GM12878 (cell line): ENCODE results near the gene CD53. TPM values are rescaled to one million over a fixed set of nuclear protein-coding genes. Genes with fewer than 3 reads are reported as not detected.
A peak's percentile ranks its signal among the peaks of the same experiment; 100 is the strongest.

Source experiments
- BCL3 ChIP-seq: IDR thresholded peaks from 2 replicates; pipeline ENCODE4 v1.6.1; 2011; ENCODE audit warnings: borderline replicate concordance, low read depth, mild to moderate bottlenecking, moderate library complexity, low read length; ENCODE audit not compliant: insufficient read depth, poor library complexity, severe bottlenecking
- BCLAF1 ChIP-seq: fragments of 450-650 bp; IDR thresholded peaks from 2 replicates; pipeline ENCODE4 v1.6.1; 2017; ENCODE audit warnings: antibody characterized with exemption, mild to moderate bottlenecking, moderate library complexity
- CBX3 ChIP-seq: fragments of 200-600 bp; sonication (generic); IDR thresholded peaks from 2 replicates; pipeline ENCODE4 v1.6.1; 2016; ENCODE audit warnings: low read depth, borderline replicate concordance
- CBX5 ChIP-seq: sonication (generic); IDR thresholded peaks from 2 replicates; pipeline ENCODE4 v1.6.1; 2016; ENCODE audit warnings: low read depth, moderate library complexity, mild to moderate bottlenecking, inconsistent platforms
- E2F4 ChIP-seq: IDR thresholded peaks from 2 replicates; pipeline ENCODE4 v1.6.1; 2012; ENCODE audit warnings: low read depth, low read length, improper control_type of control experiment
- FOXK2 ChIP-seq: fragments of 450-650 bp; IDR thresholded peaks from 2 replicates; pipeline ENCODE4 v1.6.1; 2017; ENCODE audit warnings: mild to moderate bottlenecking, moderate library complexity
- FOXM1 ChIP-seq: IDR thresholded peaks from 2 replicates; pipeline ENCODE4 v1.6.1; 2012; ENCODE audit warnings: low read depth, mild to moderate bottlenecking, inconsistent platforms, low read length, moderate library complexity
- HDAC2 ChIP-seq: fragments of 200-600 bp; sonication (generic); IDR thresholded peaks from 2 replicates; pipeline ENCODE4 v1.6.1; 2017
- IKZF2 ChIP-seq, 2 experiments: fragments of 450-650 bp; IDR thresholded peaks; 2 replicates each; pipeline ENCODE4 v1.6.1; 2017; ENCODE audit warnings: mild to moderate bottlenecking in 2 of 2, moderate library complexity in 2 of 2
- IRF5 ChIP-seq: fragments of 450-650 bp; IDR thresholded peaks from 2 replicates; pipeline ENCODE4 v1.6.1; 2017; ENCODE audit warnings: borderline replicate concordance
- NR2C1 ChIP-seq: fragments of 450-650 bp; IDR thresholded peaks from 2 replicates; pipeline ENCODE4 v1.6.1; 2017; ENCODE audit warnings: antibody characterized with exemption, mild to moderate bottlenecking, moderate library complexity
- RB1 ChIP-seq: fragments of 450-650 bp; formaldehyde crosslinking; IDR thresholded peaks from 2 replicates; pipeline ENCODE4 v1.6.1; 2017; ENCODE audit warnings: mild to moderate bottlenecking, borderline replicate concordance
- TBL1XR1 ChIP-seq: IDR thresholded peaks from 2 replicates; pipeline ENCODE4 v1.6.1; 2012; ENCODE audit warnings: low read depth, low read length, improper control_type of control experiment
- WRNIP1 ChIP-seq: IDR thresholded peaks from 2 replicates; pipeline ENCODE4 v1.6.1; 2011; ENCODE audit warnings: low read depth, low read length, improper control_type of control experiment, borderline replicate concordance
- ZNF217 ChIP-seq: fragments of 450-650 bp; IDR thresholded peaks from 2 replicates; pipeline ENCODE4 v1.6.1; 2017; ENCODE audit warnings: antibody characterized with exemption, mild to moderate bottlenecking
- ZNF24 ChIP-seq: fragments of 450-650 bp; IDR thresholded peaks from 2 replicates; pipeline ENCODE4 v1.6.1; 2017; ENCODE audit warnings: antibody characterized with exemption, mild to moderate bottlenecking
- ZNF274 ChIP-seq: IDR thresholded peaks from one replicate; pipeline ENCODE4 v1.8.0; 2011; ENCODE audit not compliant: insufficient read length, insufficient read depth
- ZNF592 ChIP-seq: fragments of 450-650 bp; IDR thresholded peaks from 2 replicates; pipeline ENCODE4 v1.6.1; 2017; ENCODE audit warnings: mild to moderate bottlenecking, moderate library complexity
- polyA plus RNA-seq, 11 experiments: library from polyadenylated mRNA; depleted of rRNA in 4 of 11; unstranded in 6 of 11; stranded (reverse) in 5 of 11; fragments of >200 nt; fragmentation: Nextera tagmentation in 4 of 11; fragmentation: Illumina TruSeq in 1 of 11; extraction: Ambion mirVana in 4 of 11; extraction: Trizol in 1 of 11; gene quantifications; 1 replicate in 1 of 11; 2 replicates in 10 of 11; pipeline versions ENCODE4 v1.2.1 to v1.2.3, GENCODE V29; 2011 to 2016; ENCODE audit warnings: inconsistent platforms in 2 of 11, missing spikeins in 2 of 11, low read depth in 1 of 11
- total RNA-seq, 4 experiments: library from RNA; depleted of rRNA in 3 of 4; stranded (reverse); fragments of >200 nt in 3 of 4; fragmentation: Illumina TruSeq in 1 of 4; extraction: Trizol in 1 of 4; gene quantifications; 2 replicates each; pipeline versions ENCODE4 v1.2.1 to v1.2.3, GENCODE V29; 2013 to 2021

Gene CD53
- total and polyA plus RNA-seq, 10 of the 15 experiments (the other 5 are each of a cell fraction or from before 2014, with no cell fraction given) = 350 to 1,389 (median 538) TPM

- no peak for TF ChIP-seq WRNIP1
- TF ChIP-seq NR2C1 = no peak
- no peak for TF ChIP-seq CBX5
- TF ChIP-seq ZNF274 = no peak
- TF ChIP-seq HDAC2 = no peak
- no peak for TF ChIP-seq ZNF217
- TF ChIP-seq ZNF592 = no peak
- TF ChIP-seq E2F4 = no peak
- no peak for TF ChIP-seq IRF5
- no peak for TF ChIP-seq TBL1XR1
- no peak for TF ChIP-seq CBX3
- TF ChIP-seq ZNF24 = 0 out of 2 replicates have a peak, but pooled peaks have one; percentile 10
- TF ChIP-seq BCL3 = no peak
- no peak for TF ChIP-seq BCLAF1
- no peak; the same call in none of the 2 replicates for TF ChIP-seq FOXM1
- no peak; the same call in 1 of the 2 replicates for TF ChIP-seq RB1
- no peak for TF ChIP-seq FOXK2
- TF ChIP-seq IKZF2 (IDR thresholded peaks at IDR 0.05) = peak; percentile 26 to 44; a peak in 2 of 4 replicates
Measured at GRCh38 chr1:110872745-110873720, at the start of gene CD53 (continued).
